Thoracic aorta (tissue), 2 donors: ENCODE results near the gene NPAS3. TPM values are rescaled to one million over a fixed set of nuclear protein-coding genes. Genes with fewer than 3 reads are reported as not detected.

Source experiments
- ATAC-seq: fragments of 150-250 bp; one replicate; pipeline ENCODE4 v1.8.0; 2017; ENCODE audit warnings: low read depth; ENCODE audit not compliant: insufficient number of reproducible peaks, low FRiP score
- DNase-seq: peaks from one replicate; pipeline ENCODE4 v3.0.0-alpha.2; 2020; ENCODE audit warnings: low spot score
- H3K27ac ChIP-seq, 2 donors: fragments of 200-600 bp; sonication (generic); 1 replicate in 1 of 2; 2 replicates in 1 of 2; pipeline ENCODE4 v1.5.1; 2016; ENCODE audit warnings: mild to moderate bottlenecking in 2 of 2, moderate library complexity in 2 of 2
- H3K27me3 ChIP-seq: fragments of 200-600 bp; sonication (generic); replicated peaks from 2 replicates; pipeline ENCODE4 v1.6.0; 2016; ENCODE audit warnings: mild to moderate bottlenecking; ENCODE audit not compliant: insufficient read depth
- H3K36me3 ChIP-seq: fragments of 200-600 bp; sonication (generic); one replicate; pipeline ENCODE4 v1.5.1; 2016
- H3K4me1 ChIP-seq, 2 donors: fragments of 200-600 bp; sonication (generic); 1 replicate in 1 of 2; 2 replicates in 1 of 2; pipeline versions ENCODE4 v1.5.1 to v1.6.0; 2016; ENCODE audit warnings: low read depth in 2 of 2, mild to moderate bottlenecking in 1 of 2; ENCODE audit not compliant: control insufficient read depth in 1 of 2
- H3K4me3 ChIP-seq: fragments of 200-600 bp; sonication (generic); 2 replicates; pipeline ENCODE4 v1.5.1; 2016; ENCODE audit warnings: mild to moderate bottlenecking
- H3K9me3 ChIP-seq: fragments of 200-600 bp; sonication (generic); 2 replicates; pipeline ENCODE4 v1.5.1; 2016
- total RNA-seq, 2 donors: library from RNA; depleted of rRNA; stranded (reverse); fragments of >200 nt; gene quantifications; one replicate each; pipeline versions ENCODE4 v1.1.0 to v1.2.3, GENCODE V29; 2016
- TF ChIP-seq, protein P1 (sequence below): fragments of 200-600 bp; sonication (generic); IDR thresholded peaks from one replicate; pipeline ENCODE4 v1.5.1; 2019; ENCODE audit warnings: antibody characterized with exemption

NPAS3 gene
- total RNA-seq, 2 donors from 2014 or later, result 1.1 TPM; not detected in 1

- H3K27me3 ChIP-seq, result no peaks in the 10 kb centered on the region
- H3K4me1 ChIP-seq, result no peaks in the 10 kb centered on the region
- H3K27ac ChIP-seq, result no peak overlapping the region
- no peak for ATAC-seq
- no peak overlapping the region for H3K4me3 ChIP-seq
- no peaks in the 10 kb centered on the region for H3K36me3 ChIP-seq
- no peak for DNase-seq
- H3K9me3 ChIP-seq, result no peaks in the 10 kb centered on the region
- TF ChIP-seq, protein P1, sequence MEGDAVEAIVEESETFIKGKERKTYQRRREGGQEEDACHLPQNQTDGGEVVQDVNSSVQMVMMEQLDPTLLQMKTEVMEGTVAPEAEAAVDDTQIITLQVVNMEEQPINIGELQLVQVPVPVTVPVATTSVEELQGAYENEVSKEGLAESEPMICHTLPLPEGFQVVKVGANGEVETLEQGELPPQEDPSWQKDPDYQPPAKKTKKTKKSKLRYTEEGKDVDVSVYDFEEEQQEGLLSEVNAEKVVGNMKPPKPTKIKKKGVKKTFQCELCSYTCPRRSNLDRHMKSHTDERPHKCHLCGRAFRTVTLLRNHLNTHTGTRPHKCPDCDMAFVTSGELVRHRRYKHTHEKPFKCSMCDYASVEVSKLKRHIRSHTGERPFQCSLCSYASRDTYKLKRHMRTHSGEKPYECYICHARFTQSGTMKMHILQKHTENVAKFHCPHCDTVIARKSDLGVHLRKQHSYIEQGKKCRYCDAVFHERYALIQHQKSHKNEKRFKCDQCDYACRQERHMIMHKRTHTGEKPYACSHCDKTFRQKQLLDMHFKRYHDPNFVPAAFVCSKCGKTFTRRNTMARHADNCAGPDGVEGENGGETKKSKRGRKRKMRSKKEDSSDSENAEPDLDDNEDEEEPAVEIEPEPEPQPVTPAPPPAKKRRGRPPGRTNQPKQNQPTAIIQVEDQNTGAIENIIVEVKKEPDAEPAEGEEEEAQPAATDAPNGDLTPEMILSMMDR, result no peak
These were observed 816.7 kb downstream of the NPAS3 start for GRCh38 chr14:33755358-33755757.

DNA sequence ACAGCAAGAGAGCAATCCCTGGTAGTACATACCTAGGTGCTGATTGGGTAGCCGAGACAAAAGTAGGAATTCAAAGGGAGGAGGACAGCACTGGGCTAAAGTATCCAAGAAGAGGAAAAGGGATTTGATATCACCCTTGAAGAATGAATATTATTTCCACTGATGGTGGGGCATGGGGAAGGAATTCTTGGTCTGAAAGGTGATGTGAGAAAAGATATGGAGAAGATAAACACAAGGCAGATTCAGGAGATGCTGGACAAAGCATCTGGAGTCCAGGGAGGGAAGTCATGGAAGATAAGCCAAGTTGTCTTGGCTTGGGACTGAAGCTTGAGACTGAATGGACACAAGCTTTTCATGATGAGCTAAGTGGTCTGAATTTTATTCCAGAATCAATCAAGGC is 818.2 kb downstream of the NPAS3 start:
- Histone ChIP-seq H3K27ac (no peak overlapping the region), H3K36me3 (no peaks in the 10 kb centered on the region), H3K4me1 (no peaks in the 10 kb centered on the region), H3K4me3 (no peak overlapping the region), H3K27me3 (no peaks in the 10 kb centered on the region), H3K9me3 (no peaks in the 10 kb centered on the region)
- TF ChIP-seq, protein P1, result no peak
- no peak for DNase-seq
- ATAC-seq, result no peak

DNA sequence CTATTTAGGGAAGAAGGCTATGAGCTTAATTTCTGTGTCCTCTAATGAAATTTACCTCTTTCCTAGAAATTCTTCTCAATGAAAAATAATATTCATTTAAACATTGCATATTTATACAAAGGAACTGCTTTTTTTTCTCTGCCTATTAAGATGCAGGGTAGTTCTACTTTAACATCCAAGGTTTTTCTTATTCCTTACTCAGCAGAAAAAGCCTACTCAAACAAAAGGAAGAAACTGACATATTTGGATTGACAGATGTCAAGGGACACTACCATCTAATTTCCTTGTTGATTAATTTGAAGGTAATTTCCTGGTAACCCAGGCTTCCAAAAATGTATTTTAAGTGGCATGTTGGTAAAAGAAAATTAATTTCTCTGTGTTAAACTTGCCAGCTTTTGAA is 819.9 kb downstream of the NPAS3 start:
- DNase-seq, result no peak
- H3K9me3 ChIP-seq, result no peaks in the 10 kb centered on the region
- H3K27ac ChIP-seq, result no peak overlapping the region
- H3K36me3 ChIP-seq, result no peaks in the 10 kb centered on the region
- H3K4me1 ChIP-seq, result no peaks in the 10 kb centered on the region
- ATAC-seq, result no peak
- no peak overlapping the region for H3K4me3 ChIP-seq
- H3K27me3 ChIP-seq, result no peaks in the 10 kb centered on the region
- TF ChIP-seq, protein P1, result no peak

- no peaks in the 10 kb centered on the region for H3K27me3 ChIP-seq
- no peak for DNase-seq
- H3K36me3 ChIP-seq, result no peaks in the 10 kb centered on the region
- TF ChIP-seq, protein P1, result no peak
- no peak for ATAC-seq
- H3K27ac ChIP-seq, result no peak overlapping the region
- no peak overlapping the region for H3K4me3 ChIP-seq
- H3K4me1 ChIP-seq, result no peaks in the 10 kb centered on the region
- no peaks in the 10 kb centered on the region for H3K9me3 ChIP-seq
These were observed 823.6 kb downstream of the NPAS3 start for GRCh38 chr14:33762161-33762851.

DNA sequence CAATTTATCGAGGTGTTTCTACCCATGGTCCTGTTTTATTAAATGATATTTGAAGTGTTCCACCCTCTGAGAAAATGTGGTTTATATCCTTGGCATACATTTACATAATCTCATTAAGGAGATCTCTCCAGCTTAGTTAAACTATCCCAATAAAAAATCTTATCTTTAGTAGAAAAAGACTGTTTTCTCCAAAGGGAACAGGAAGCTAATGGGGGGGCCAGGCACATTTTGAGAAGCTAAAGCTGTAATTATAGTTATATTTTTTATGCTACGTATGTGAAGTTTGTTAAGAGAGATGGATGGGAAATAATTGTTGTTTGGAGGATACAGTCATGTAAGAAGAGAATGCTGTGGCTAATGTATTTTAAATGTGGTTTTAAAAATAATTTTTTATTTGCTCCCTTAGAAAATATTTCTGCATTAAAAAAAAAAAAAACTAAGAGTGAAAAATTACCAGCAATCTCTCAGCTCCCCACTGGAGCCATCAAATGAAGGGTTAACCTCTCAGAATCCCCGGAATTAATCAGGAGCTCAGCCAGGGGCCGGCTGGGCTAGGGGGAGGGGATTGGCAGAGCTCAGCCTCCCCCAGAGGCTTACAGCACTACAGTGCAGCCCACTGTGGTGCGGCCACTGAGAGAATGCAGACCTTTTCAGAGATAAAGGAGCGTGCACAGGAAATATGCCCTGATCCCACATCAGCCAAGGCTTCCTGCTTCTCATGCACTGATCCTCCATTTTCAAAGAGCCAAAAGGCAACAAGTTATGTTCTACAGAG is 826.4 kb downstream of the NPAS3 start:
- H3K27me3 ChIP-seq, result no peaks in the 10 kb centered on the region
- H3K27ac ChIP-seq, result no peak overlapping the region
- H3K36me3 ChIP-seq, result no peaks in the 10 kb centered on the region
- ATAC-seq, result no peak
- no peaks in the 10 kb centered on the region for H3K9me3 ChIP-seq
- no peak overlapping the region for H3K4me3 ChIP-seq
- TF ChIP-seq, protein P1, result no peak
- H3K4me1 ChIP-seq, result no peaks in the 10 kb centered on the region
- DNase-seq, result no peak
